ENCODE data around the gene SLC24A3. TPM values are rescaled to one million over a fixed set of nuclear protein-coding genes. Genes with fewer than 3 reads are reported as not detected.

SLC24A3 gene
- total RNA-seq, 1 experiment from 2014 or later = not detected

DNA sequence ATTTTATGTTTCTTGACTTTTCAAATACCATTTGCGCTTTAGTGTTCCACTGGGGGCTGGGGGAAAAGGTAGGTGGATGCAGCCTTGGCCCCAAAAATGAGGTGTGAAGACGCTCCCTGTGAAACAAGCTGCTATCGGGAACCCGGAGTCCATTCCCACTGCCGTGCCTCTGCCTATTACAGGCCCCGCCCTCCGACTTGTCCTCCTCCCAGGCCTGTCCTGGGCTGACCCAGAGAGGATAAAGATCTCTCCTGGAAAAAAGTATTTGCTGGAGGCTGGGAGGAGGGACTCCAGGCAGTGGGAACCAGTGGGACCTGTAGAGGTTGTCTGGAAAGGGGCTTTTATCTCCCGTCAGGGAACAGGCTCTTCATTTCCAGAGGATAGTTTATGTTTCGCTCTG lies 215.0 kb downstream of the SLC24A3 start:
- in situ Hi-C loops (cut with HindIII; ENCODE audit: low pct_unique_long_range_greater_than_20kb, low sequenced_read_pairs) = no loop called here
- Histone ChIP-seq H3K36me3 (ENCODE audit: control insufficient read depth, insufficient read depth, low read length) (no peaks in the 10 kb centered on the region), H3K9me3 (ENCODE audit: control insufficient read depth, insufficient read depth, low read depth, low read length) (no peaks in the 10 kb centered on the region), H3K4me1 (ENCODE audit: control insufficient read depth, insufficient read depth, low read length) (no peaks in the 10 kb centered on the region; the same call in 1 of the 2 replicates), H3K4me3 (ENCODE audit: low read depth in 2 of 2, low read length in 2 of 2) (no peak overlapping the region), H3K27ac (ENCODE audit: low read length) (no peak overlapping the region), H3K27me3 (ENCODE audit: control insufficient read depth, insufficient read depth, low read length) (peaks cover 15% of the 10 kb centered on the region)
- TF ChIP-seq TCF7L2 (IDR thresholded peaks at IDR 0.05; ENCODE audit: low read depth, low read length) (no peak), POLR2AphosphoS5 (IDR thresholded peaks at IDR 0.05; ENCODE audit: low read depth, low read length) (no peak), CTCF (IDR thresholded peaks at IDR 0.05) (no peak), SIN3A (IDR thresholded peaks at IDR 0.05; ENCODE audit: borderline replicate concordance, insufficient read depth, low read depth, low read length) (no peak)
- TF ChIP-seq, protein P1, sequence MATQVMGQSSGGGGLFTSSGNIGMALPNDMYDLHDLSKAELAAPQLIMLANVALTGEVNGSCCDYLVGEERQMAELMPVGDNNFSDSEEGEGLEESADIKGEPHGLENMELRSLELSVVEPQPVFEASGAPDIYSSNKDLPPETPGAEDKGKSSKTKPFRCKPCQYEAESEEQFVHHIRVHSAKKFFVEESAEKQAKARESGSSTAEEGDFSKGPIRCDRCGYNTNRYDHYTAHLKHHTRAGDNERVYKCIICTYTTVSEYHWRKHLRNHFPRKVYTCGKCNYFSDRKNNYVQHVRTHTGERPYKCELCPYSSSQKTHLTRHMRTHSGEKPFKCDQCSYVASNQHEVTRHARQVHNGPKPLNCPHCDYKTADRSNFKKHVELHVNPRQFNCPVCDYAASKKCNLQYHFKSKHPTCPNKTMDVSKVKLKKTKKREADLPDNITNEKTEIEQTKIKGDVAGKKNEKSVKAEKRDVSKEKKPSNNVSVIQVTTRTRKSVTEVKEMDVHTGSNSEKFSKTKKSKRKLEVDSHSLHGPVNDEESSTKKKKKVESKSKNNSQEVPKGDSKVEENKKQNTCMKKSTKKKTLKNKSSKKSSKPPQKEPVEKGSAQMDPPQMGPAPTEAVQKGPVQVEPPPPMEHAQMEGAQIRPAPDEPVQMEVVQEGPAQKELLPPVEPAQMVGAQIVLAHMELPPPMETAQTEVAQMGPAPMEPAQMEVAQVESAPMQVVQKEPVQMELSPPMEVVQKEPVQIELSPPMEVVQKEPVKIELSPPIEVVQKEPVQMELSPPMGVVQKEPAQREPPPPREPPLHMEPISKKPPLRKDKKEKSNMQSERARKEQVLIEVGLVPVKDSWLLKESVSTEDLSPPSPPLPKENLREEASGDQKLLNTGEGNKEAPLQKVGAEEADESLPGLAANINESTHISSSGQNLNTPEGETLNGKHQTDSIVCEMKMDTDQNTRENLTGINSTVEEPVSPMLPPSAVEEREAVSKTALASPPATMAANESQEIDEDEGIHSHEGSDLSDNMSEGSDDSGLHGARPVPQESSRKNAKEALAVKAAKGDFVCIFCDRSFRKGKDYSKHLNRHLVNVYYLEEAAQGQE (IDR thresholded peaks at IDR 0.05; ENCODE audit: insufficient read depth in 1 of 2, low read depth in 2 of 2, low read length in 1 of 2) = no peak
- CTCF ChIA-PET = no interaction called here
- BruUV-seq (replicated peaks) = no TSS peak
- no peak for ATAC-seq
- no peak for DNase-seq (ENCODE audit: low read depth, low spot score)
- POLR2A ChIA-PET = no interaction called here
- intact Hi-C loops (cut with micrococcal nuclease; ENCODE audit: unreplicated experiment) = no loop called here

- ChIA-PET POLR2A (no interaction called here), CTCF (no interaction called here)
- in situ Hi-C loops (cut with HindIII; ENCODE audit: low pct_unique_long_range_greater_than_20kb, low sequenced_read_pairs) = no loop called here
- Histone ChIP-seq H3K4me1 (ENCODE audit: control insufficient read depth, insufficient read depth, low read length) (no peaks in the 10 kb centered on the region; the same call in 1 of the 2 replicates), H3K27me3 (ENCODE audit: control insufficient read depth, insufficient read depth, low read length) (peaks cover 16% of the 10 kb centered on the region), H3K27ac (ENCODE audit: low read length) (no peak overlapping the region), H3K4me3 (ENCODE audit: low read depth in 2 of 2, low read length in 2 of 2) (no peak overlapping the region), H3K9me3 (ENCODE audit: control insufficient read depth, insufficient read depth, low read depth, low read length) (no peaks in the 10 kb centered on the region), H3K36me3 (ENCODE audit: control insufficient read depth, insufficient read depth, low read length) (no peaks in the 10 kb centered on the region)
- intact Hi-C loops (cut with micrococcal nuclease; ENCODE audit: unreplicated experiment) = no loop called here
- BruUV-seq (replicated peaks) = no TSS peak
- TF ChIP-seq CTCF (IDR thresholded peaks at IDR 0.05) (no peak), POLR2AphosphoS5 (IDR thresholded peaks at IDR 0.05; ENCODE audit: low read depth, low read length) (no peak)
- ATAC-seq = no peak
- no peak for DNase-seq (ENCODE audit: low read depth, low spot score)
Observed at GRCh38 chr20:19427913-19428312, 215.5 kb downstream of the SLC24A3 start.

DNA sequence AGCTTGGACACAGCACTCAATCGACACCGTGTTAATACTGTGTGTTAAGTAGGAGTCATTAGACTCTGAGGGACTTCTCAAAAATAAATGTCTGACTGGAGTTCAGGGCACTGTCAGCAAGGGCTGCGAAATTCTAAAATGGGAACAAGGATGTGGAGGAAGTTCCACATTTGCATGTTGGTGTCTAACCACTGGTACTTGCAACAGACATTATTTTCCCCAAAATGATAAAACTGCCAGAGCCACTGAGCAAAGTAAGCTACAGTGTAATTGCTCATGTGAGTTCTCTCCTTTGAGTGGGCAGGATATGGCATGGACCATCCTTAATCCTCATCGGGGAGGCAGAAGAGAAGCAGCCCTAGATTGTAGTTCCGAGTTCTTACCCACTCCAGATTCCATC lies 215.9 kb downstream of the SLC24A3 start:
- peaks cover 16% of the 10 kb centered on the region for H3K27me3 ChIP-seq (ENCODE audit: control insufficient read depth, insufficient read depth, low read length)

More for the DNA sequence above, 215.9 kb downstream of the SLC24A3 start:
- in situ Hi-C loops (cut with HindIII; ENCODE audit: low pct_unique_long_range_greater_than_20kb, low sequenced_read_pairs) (no loop called here), intact Hi-C loops (cut with micrococcal nuclease; ENCODE audit: unreplicated experiment) (no loop called here)
- Histone ChIP-seq H3K4me1 (ENCODE audit: control insufficient read depth, insufficient read depth, low read length) (no peaks in the 10 kb centered on the region; the same call in 1 of the 2 replicates), H3K36me3 (ENCODE audit: control insufficient read depth, insufficient read depth, low read length) (no peaks in the 10 kb centered on the region), H3K4me3 (ENCODE audit: low read depth in 2 of 2, low read length in 2 of 2) (no peak overlapping the region), H3K27ac (ENCODE audit: low read length) (no peak overlapping the region), H3K9me3 (ENCODE audit: control insufficient read depth, insufficient read depth, low read depth, low read length) (no peaks in the 10 kb centered on the region)
- no peak for TF ChIP-seq SIN3A (IDR thresholded peaks at IDR 0.05; ENCODE audit: borderline replicate concordance, insufficient read depth, low read depth, low read length)
- no peak for TF ChIP-seq POLR2AphosphoS5 (IDR thresholded peaks at IDR 0.05; ENCODE audit: low read depth, low read length)
- ChIA-PET CTCF (no interaction called here), POLR2A (no interaction called here)
- BruUV-seq (replicated peaks) = no TSS peak
- ATAC-seq = no peak
- DNase-seq (ENCODE audit: low read depth, low spot score) = no peak

Measured in Panc1 (cell line).